NAMALWA (cell line): Measurements from ENCODE around the gene ADAM15.

ENCODE experiments used
- DNase-seq: peaks from one replicate; pipeline ENCODE4 v3.0.0-alpha.2; 2015; ENCODE audit warnings: low spot score

ADAM15 gene, protein sequence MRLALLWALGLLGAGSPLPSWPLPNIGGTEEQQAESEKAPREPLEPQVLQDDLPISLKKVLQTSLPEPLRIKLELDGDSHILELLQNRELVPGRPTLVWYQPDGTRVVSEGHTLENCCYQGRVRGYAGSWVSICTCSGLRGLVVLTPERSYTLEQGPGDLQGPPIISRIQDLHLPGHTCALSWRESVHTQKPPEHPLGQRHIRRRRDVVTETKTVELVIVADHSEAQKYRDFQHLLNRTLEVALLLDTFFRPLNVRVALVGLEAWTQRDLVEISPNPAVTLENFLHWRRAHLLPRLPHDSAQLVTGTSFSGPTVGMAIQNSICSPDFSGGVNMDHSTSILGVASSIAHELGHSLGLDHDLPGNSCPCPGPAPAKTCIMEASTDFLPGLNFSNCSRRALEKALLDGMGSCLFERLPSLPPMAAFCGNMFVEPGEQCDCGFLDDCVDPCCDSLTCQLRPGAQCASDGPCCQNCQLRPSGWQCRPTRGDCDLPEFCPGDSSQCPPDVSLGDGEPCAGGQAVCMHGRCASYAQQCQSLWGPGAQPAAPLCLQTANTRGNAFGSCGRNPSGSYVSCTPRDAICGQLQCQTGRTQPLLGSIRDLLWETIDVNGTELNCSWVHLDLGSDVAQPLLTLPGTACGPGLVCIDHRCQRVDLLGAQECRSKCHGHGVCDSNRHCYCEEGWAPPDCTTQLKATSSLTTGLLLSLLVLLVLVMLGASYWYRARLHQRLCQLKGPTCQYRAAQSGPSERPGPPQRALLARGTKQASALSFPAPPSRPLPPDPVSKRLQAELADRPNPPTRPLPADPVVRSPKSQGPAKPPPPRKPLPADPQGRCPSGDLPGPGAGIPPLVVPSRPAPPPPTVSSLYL

DNA sequence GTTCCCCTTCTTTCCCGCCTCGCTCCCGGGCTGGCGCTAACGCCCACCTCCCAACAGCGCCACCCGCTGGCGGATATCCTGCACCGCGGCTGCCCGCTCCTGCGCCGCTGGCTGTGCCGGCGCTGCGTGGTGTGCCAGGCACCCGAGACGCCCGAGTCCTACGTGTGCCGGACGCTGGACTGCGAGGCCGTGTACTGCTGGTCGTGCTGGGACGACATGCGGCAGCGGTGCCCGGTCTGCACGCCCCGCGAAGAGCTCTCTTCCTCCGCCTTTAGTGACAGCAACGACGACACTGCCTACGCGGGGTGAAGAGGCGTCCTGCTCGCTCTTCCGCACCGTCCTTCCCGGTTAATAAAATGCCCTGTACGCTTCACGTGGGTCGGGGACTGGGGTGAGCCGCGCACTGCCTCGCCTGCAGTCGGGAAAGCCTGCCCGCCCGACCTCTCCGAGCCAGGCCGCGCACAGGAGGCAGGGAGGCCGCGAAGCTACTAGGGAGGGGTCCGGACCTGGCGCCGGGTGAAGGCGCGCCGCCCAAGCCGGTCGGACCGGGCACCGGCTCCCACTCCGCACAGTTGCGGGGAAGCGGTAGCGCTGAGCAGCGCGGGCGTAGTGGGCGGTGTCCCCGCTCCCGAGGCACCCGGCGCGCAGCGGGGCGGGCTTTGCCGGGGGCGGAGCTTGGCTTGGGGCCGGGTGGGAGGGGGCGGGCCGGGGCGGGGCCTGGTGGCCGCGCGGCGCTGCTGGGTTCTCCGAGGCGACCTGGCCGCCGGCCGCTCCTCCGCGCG, at the start of gene ADAM15:
Gene ADAM15 (plus strand): TSS at position 757 of the 782 bp plus-strand sequence. CDS start 71 bp downstream, outside the sequence.
- DNase-seq, result peak; percentile 87

DNA sequence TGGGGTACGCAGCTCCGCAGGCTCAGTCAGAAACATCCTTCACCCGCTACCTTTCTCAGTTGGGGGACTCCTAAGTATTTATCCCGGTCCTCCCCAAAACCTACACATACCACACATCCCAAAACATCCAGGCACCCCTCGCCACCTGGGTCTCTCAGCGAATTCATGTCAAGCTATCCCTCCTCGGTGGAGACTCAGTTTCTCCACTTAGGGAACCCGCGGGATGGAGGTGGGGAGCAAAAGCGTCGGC, 49.8 kb upstream of the ADAM15 start:
- DNase-seq, result no peak

DNA sequence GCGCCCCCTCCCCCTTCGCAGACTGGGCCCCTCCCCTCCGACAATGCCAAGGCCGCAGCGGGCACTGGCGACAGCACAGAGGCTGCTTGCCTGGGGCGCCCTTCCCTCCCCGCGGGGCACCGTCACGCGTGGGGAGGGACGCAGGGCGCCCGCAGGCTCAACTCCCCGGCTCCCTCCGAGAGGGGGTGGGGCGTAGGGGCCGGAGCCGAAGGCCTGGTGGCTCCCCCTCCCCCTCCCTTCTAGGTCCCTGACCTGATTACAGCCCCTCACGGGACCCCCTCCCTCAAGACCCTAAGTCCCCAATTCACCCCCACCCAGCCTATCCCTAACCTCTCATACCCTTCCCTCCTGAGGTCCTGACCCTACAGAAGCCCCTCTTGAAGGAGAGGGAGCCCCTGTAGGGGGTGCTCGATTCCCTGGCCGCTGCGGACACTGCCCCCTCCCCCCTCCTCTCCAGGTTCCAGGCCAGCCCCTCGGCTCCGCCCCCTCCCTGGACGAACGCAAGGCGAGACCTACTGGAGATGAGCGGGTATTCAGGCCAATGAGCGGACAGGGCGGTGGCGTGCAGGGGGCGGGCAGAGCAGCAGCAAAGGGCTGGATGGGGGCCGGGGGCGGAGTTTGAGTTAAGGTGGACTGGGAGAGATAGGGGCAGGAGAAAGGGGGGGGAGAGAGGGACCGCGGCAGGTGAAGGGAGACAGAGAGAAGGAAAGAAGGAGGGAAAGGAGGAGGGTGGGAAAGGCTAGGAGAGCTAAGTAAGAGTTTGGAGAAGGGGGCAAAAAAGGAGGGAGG, 49.2 kb upstream of the ADAM15 start:
- peak; percentile 99 for DNase-seq

DNA sequence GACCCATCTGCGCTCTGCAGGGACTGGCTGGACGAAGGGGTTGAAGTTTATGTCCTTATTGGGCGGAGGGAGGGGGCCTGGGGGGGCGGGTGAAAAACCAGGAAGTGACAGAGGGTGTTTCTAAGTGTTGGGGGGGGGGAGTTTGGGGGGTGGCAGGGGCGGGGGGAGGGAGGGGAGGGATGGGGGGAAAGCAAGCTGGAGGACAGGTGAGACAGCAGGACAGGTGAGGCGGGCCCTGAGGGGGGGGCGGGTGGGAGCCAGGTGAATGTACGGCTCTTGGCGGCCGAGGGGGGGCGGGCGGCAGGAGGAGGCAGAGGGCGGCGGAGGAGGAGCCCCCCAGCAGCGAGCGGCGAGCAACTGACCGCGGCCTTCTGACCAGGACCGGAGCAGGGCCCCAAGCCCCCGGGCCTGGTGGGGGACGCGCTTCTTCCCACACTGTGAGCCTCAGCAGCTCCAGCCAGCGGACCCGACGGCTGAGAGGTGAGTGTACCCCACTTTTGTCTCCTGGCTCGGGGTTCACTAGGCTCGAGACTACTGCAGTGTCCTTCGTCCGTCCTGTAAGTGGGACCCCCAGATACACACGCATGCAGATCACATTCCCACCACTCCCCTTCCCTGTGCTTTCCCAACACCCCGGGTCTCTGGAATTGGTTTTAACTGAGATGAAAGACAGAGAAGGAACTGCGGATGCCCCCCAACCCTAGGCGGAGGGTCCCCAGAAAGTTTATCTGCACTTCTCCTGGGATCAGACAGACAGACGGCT, 48.5 kb upstream of the ADAM15 start, which contains the start of gene ZBTB7B:
Gene ZBTB7B (plus strand): TSS at position 339 of the 763 bp plus-strand sequence. CDS start 11,859 bp downstream, outside the sequence.
- DNase-seq, result no peak

DNA sequence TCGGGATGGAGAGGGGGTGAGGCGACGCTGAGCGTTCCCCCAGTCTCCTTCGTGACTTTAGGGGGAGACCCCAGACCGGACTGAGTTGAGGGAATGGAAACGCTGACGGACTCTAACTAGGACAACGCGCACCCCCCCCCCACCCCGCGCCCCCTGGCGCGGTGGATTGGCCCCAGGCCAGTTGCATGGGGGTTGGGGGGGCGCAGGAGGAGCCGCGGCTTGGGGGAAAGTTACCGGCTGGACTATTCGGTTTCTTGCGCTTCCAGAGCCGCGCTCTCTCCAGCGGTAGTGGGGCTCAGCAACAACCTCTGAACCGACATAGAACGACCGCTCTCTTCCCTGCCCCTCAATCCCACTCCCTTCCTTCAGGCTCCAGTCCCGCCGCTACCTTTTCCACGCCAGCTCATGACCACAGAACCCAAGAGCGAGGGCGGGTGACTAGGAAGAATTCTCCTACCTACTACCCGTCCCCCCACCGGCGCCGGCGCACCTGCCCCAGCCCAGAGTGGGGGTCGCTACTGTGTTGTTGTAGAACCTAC, 47.8 kb upstream of the ADAM15 start:
- peak; percentile 59 for DNase-seq

DNA sequence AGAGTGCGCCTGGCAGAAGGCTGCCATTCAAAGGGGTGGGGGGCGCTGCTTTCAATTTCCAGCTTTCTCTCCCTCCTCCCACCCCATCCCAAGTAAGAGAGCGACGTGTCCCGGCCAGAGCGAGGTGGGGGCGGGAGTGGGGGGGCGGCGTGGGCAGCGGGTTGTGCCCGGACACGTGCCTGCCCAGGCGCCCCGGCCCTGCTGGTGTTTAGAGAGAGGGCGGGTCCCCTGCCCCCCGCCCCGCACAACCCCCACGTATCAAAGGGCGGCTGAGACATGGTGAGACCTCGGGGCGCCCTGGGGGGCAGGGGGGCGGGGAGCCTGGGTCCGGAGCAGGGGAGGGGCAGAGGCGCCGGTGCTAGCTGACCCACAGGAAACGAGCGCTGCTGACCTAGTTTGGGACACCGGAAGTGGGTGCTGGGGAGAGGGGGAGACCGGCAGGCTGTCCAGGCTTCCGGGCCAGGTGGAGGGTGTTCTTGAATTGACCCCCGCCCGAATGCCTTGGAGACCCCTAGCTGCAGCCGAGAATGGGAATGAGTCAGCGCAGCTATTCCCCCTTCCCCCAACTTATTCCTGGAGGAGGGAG, 47.3 kb upstream of the ADAM15 start:
- DNase-seq, result no peak

DNA sequence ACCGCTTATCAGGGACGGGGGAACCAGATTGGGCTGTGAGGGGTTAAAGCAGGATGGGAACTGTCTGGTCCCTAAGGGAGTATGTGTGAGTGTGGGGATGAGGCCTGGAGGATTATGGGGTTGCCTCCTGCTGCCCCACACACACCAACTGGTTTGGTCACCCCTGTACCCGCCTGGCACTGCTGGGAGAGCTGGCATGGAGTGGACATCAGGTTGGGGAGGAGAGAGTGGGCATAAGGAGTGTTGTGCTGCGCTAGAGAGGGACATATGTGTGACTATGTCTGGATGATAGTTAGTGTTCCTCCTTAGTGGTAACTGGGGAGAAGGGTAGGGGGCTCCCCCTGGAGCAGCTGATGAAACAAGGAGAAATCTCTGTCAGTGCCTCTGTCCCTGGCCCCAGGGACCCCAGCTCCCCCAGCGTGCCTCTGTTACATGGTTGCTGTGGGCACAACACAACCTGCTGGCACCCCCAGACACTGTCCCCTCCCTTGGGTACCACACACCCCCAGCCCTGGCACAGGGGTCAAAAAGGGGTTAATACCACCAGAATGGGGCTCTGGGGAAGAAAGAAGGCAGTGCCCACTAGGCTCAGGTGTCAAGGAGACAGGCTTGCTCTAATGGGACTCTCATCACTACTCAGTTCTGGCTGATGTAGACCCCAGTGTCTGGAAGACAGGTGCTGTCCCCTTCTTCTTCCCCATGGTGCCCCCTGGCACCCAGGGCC, 46.6 kb upstream of the ADAM15 start:
- no peak for DNase-seq

DNA sequence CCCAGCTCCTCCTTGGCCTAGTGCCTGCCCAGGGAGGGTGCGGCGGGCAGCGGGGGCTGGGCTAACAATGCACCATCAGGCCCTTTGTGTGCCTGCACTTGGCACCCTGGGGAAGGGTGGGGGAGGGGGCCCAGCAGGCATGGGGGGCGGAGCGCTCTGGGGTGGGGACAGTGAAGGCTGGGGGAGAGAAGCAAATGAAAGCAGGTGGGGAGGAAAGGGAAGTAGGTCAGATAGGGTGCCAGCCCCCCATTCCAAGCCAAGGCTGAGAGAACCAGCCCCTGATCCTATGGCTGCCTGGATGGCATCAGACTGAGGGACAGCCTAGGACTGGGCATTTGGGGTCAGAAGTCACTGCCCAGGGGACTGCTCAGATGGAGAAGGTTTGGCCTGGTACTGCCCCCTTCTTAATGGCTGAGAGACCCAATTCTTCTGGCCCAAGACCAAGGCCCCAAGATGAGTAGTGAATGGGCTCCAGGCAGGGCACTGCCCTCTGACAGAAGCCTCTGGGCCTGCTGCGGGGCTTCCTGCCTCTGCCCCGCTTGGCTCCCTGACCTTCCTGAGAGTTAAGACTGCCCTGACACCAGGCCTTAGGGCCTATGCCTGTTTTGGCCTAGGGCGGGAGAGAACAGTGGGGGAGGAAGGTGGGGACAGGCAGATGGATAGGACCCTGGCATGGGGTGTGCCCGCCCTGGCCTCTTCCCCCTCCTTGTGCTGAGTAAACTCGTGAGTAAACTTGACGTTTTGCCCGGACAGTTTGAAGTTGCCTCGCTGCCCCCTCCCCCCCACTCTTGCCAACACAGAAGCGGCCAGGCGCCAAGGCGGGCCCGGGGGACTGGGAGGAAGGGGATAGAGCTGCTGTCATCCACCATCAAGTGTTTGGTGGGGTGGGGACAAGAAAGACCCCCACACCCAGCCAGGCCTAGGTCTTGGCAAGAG, 45.8 kb upstream of the ADAM15 start:
- no peak for DNase-seq

DNA sequence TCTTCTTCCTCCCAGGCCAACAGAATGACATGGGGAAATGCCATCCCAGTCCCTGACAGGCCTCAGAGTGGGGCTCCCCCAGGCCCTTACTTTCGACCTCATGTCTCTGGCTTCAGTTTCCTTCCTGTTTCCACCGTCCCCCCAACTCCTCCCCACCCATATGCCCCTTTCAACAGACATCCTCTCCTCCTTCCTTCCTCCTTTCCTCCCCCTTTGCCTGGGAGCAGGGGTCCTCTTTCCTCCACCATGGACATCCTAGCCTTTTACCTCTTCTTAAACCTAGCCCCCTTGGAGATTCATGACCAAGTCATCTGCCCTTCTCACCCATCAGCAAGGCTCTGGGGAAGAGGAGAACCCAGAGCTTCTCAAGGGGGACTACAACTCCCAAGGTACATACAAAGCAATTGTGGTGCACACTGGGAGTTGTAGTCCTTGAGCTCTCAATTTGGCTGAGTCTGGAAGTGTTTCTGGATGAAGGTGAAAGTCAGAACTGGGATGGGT, 44.5 kb upstream of the ADAM15 start:
- DNase-seq, result peak; percentile 78

DNA sequence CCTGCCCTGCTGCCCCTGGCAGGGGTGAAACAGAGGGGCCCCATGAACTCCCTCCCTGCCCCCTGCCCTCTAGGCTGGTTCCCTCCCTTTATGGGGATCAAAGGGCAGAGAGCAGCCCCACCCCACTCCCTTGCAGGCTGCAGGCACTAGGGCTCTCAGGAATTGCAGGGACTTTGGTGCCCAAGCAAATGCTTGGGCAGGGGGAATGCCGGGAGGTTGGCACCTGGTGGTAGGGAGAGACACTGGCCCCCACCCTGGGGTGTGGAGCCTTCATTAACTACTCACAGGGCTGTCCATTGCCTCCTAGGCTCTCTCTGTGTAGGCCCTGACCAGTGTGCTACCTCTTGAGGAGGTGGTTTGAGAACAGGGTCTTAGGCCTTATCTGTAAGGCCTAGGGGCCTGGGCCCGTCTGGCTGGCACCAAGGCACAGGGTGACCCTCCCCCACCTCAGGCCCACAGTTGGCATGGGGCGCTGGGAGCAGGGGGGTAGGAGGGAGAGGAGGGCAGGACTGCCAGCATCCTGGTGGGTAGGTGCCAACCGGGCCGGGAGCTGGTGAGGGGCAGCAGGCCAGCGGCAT, 43.8 kb upstream of the ADAM15 start:
- no peak for DNase-seq

DNA sequence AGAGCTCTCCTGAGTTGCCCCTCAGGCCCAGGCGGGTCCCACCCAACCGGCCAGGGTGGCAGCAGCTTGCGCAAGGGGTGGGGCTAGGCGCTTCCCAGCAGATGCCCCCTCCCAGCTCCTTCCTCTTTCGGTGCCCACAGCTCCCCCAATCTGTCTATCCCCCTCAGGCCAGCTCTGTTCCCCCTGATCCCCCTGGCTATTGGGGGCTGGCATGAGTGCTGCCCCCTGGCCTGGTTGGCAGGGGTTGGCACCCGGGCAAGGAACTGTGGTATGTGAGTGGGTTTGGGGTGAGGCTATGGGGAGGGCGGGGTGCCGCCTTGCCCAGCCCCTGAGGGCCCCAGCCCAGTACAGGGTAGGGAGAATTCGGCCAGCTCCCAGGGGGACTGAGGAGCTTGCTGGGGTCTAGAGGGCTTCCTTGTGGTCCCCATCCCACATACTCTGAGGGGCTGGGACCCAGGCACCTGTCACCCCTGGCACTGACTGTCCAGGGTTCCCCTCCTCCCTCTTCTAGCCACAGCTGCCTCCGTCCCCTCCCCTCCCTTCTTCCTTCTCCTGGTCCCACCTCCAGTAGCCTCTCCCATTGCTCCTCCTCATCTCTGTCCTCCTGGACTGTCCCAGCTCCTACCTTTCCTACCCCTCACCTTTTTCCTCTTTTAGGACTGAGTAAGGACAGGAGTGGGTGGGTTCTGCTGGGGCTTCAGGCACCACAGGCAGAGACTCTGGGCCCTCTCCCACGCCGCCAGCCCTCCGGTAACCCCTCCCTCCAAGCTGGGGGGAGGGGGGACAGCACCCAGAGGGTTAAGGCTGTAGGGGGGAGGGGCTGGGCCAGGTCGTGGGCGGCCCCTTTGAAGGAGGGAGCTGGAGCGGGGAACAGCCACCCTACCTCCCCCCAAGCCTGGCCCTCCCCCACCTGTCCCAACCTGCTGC, 42.8 kb upstream of the ADAM15 start:
- DNase-seq, result no peak

DNA sequence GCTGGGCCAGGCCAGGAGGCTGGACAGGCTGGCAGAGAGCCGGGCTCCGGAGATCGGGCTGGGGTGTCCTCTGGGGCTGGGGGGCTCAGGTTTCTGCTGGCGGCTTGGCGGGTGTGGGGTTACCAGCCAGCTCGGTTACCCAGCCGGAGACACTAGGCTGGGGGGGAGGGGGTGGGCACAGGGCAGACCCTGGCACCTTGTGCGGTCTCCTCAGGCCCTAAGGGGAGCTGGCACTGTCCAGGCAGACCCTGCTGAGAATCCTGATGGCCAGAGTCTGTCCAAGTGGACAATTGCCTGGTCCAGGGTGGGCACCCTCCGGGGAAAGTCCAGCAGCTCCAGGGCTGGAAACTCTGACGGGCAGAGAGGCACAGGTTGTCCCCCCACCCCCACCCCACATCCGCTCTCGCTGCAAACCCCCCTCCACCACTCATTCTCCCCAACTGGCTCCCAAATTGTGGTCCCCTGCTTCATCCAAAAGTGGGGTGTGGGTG, 41.9 kb upstream of the ADAM15 start:
- DNase-seq, result no peak

DNA sequence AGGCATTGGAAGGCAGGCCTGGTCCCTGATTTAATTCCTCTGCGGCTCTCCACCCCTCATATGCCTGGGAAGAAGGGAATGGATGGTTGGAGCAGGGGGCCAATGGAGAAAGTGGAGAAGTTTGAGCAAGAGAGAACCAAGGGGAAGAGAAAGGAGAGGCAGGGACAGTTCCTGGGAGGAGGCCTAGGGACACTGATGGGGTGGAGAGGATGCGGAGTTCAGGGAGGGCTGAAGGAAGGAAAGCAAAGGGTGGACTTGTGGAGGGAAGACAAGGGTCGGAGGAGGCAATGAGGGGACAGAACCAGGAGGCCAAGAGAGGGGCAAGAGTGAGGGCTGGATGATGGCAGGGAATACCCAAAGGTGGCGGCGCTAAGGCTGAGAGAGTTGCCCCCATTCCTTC, 41.4 kb upstream of the ADAM15 start:
- no peak for DNase-seq

DNA sequence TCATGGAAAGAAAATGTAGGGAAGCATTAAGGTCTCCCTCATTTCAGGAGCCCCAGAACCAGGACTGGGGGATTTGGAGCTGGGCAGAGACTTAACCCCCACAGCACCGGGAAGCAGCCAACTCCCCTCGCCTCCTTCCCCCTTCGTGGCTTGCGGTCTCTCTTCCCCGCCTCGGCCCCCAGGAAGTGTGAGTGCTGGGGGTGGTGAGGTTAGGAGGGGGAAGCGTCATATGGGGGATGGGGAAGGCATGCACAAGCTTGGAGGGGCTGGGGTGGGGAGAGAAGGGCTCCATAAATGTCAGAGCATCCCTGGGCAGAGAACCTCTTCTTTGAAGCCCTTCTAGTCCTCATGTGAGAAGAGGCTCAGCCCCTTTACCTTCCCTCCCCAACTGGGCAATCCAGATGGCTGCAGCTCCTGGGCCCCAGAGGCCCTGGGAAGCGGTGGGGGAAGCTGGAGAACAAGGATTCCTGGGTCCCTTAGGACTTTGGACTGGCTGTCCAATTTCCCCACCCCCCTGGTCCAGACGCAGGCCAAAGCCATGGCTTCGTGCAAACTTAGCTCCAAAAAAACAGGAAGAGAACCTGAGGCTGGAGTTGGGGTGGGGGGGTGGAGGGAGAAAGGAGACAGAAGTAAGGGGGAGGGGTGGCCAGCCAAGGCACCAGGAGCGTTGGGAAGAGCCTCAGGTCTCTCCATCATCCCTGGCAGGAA, 40.8 kb upstream of the ADAM15 start:
- DNase-seq, result no peak

DNA sequence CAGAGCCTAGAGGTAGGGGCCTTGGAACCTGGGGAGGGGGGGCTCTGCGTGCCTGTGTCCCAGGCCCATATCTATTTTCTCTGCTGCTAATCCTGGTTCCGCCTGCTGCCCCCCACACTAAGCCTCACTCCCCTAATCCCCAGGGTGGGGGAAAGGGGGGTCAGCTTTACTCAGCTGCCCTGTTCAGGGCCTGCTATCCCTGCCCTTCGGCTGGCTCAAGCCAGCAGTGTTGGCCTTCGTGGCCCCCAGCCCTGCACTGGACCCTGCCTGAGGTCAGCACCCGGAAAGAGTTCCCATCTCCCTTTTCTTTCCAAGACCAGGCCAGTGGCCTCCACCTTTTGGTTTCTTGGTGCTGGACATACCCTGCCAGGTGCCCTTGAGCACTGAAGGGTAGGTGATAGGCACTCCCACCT, 40.1 kb upstream of the ADAM15 start:
- no peak for DNase-seq
